ENCODE data around the gene OSBP2.

The OSBP2 gene

GRCh38 chr22:30856741-30857502, 162.2 kb downstream of the OSBP2 start:
- DNase-seq (ENCODE audit: extremely low read depth, low read depth): no peak
- H3K4me3 ChIP-seq (replicated peaks; ENCODE audit: low read depth, low read length): no peak overlapping the region
- no peak for TF ChIP-seq CTCF (IDR thresholded peaks at IDR 0.05; ENCODE audit: low read depth, low read length, missing control alignments)

- DNase-seq (ENCODE audit: extremely low read depth, low read depth): no peak
- H3K4me3 ChIP-seq (replicated peaks; ENCODE audit: low read depth, low read length): no peak overlapping the region
- no peak for TF ChIP-seq CTCF (IDR thresholded peaks at IDR 0.05; ENCODE audit: low read depth, low read length, missing control alignments)
Measured at GRCh38 chr22:30857791-30858190, 163.1 kb downstream of the OSBP2 start.

GRCh38 chr22:30858976-30859713, 164.5 kb downstream of the OSBP2 start:
- H3K4me3 ChIP-seq (replicated peaks; ENCODE audit: low read depth, low read length): no peak overlapping the region
- DNase-seq (ENCODE audit: extremely low read depth, low read depth): no peak
- TF ChIP-seq CTCF (IDR thresholded peaks at IDR 0.05; ENCODE audit: low read depth, low read length, missing control alignments): no peak

- H3K4me3 ChIP-seq (replicated peaks; ENCODE audit: low read depth, low read length): no peak overlapping the region
- TF ChIP-seq CTCF (IDR thresholded peaks at IDR 0.05; ENCODE audit: low read depth, low read length, missing control alignments): no peak
- no peak for DNase-seq (ENCODE audit: extremely low read depth, low read depth)
Measured at GRCh38 chr22:30859714-30860095, 165.0 kb downstream of the OSBP2 start.

GRCh38 chr22:30860176-30861105, 165.8 kb downstream of the OSBP2 start:
- H3K4me3 ChIP-seq (replicated peaks; ENCODE audit: low read depth, low read length): no peak overlapping the region
- DNase-seq (ENCODE audit: extremely low read depth, low read depth): no peak
- no peak for TF ChIP-seq CTCF (IDR thresholded peaks at IDR 0.05; ENCODE audit: low read depth, low read length, missing control alignments)

GRCh38 chr22:30861131-30861530, 166.5 kb downstream of the OSBP2 start:
- DNase-seq (ENCODE audit: extremely low read depth, low read depth): no peak
- no peak for TF ChIP-seq CTCF (IDR thresholded peaks at IDR 0.05; ENCODE audit: low read depth, low read length, missing control alignments)
- H3K4me3 ChIP-seq (replicated peaks; ENCODE audit: low read depth, low read length): no peak overlapping the region

Data from HFF-Myc (cell line).